Measurements from ENCODE around the gene APOF.
"Not testable (repeated sequence)": the region's sequence is repeated elsewhere in the genome, so short reads cannot be mapped to it uniquely, and the experiment has no call there.

APOF gene

GRCh38 chr12:56362130-56363059 is at the start of gene APOF:
Gene APOF (minus strand): TSS chr12:56362857. CDS start chr12:56362745, 112 bp downstream.
- FAIRE-seq, result no peak

- no peak for FAIRE-seq
Measured at GRCh38 chr12:56411781-56412639, 49.4 kb upstream of the APOF start.

GRCh38 chr12:56410768-56411167 is 48.1 kb upstream of the APOF start:
- FAIRE-seq, result no peak

- no peak for FAIRE-seq
Measured at GRCh38 chr12:56408799-56409417, 46.3 kb upstream of the APOF start.

- FAIRE-seq, result not testable (repeated sequence)
Measured at GRCh38 chr12:56404227-56404626, 41.6 kb upstream of the APOF start.

GRCh38 chr12:56401612-56402011 is 39.0 kb upstream of the APOF start:
- FAIRE-seq, result not testable (repeated sequence)

GRCh38 chr12:56401125-56401524 is 38.5 kb upstream of the APOF start:
- not testable (repeated sequence) for FAIRE-seq

- FAIRE-seq, result not testable (repeated sequence)
Measured at GRCh38 chr12:56399466-56399865, 36.8 kb upstream of the APOF start.

GRCh38 chr12:56398324-56398723 is 35.7 kb upstream of the APOF start:
- no peak for FAIRE-seq

GRCh38 chr12:56392331-56392730 is 29.7 kb upstream of the APOF start:
- FAIRE-seq, result no peak

GRCh38 chr12:56391721-56392120 is 29.1 kb upstream of the APOF start:
- no peak for FAIRE-seq

- FAIRE-seq, result no peak
Measured at GRCh38 chr12:56389412-56389811, 26.8 kb upstream of the APOF start.

GRCh38 chr12:56387152-56387736 is 24.6 kb upstream of the APOF start:
- FAIRE-seq, result no peak

- FAIRE-seq, result no peak
Measured at GRCh38 chr12:56385873-56386272, 23.2 kb upstream of the APOF start.

GRCh38 chr12:56382611-56383010 is 20.0 kb upstream of the APOF start:
- FAIRE-seq, result no peak

- FAIRE-seq, result no peak
Measured at GRCh38 chr12:56377989-56378316, 15.3 kb upstream of the APOF start.

- FAIRE-seq, result no peak
Measured at GRCh38 chr12:56377310-56377988, 14.8 kb upstream of the APOF start.

- no peak for FAIRE-seq
Measured at GRCh38 chr12:56375598-56376434, 13.2 kb upstream of the APOF start.

GRCh38 chr12:56374726-56375597 is 12.3 kb upstream of the APOF start:
- no peak for FAIRE-seq

- no peak for FAIRE-seq
Measured at GRCh38 chr12:56373515-56373914, 10.9 kb upstream of the APOF start.

Data from TTC549 (cell line).